ACC112 (cell line): ENCODE measurements around the gene SORCS2.

Experiments used
- H2AFZ ChIP-seq: fragments of 200-600 bp; sonication (generic); one replicate; pipeline ENCODE4 v1.6.0; 2017; ENCODE audit warnings: antibody characterized with exemption, low read length; ENCODE audit not compliant: unreplicated experiment
- H3K27ac ChIP-seq: fragments of 200-600 bp; sonication (generic); 2 replicates; pipeline ENCODE4 v1.5.1; 2014; ENCODE audit warnings: low read depth, mild to moderate bottlenecking, antibody characterized with exemption, low read length, moderate library complexity
- H3K27me3 ChIP-seq: fragments of 200-600 bp; sonication (generic); 2 replicates; pipeline ENCODE4 v1.6.1; 2014; ENCODE audit warnings: mild to moderate bottlenecking, antibody characterized with exemption, low read length, moderate library complexity, mixed read lengths; ENCODE audit not compliant: insufficient read depth
- H3K36me3 ChIP-seq: fragments of 200-600 bp; sonication (generic); 2 replicates; pipeline ENCODE4 v1.6.1; 2016; ENCODE audit warnings: mild to moderate bottlenecking, antibody characterized with exemption, low read length, moderate library complexity, mixed read lengths; ENCODE audit not compliant: insufficient read depth
- H3K4me1 ChIP-seq: fragments of 200-600 bp; sonication (generic); one replicate; pipeline ENCODE4 v1.6.1; 2016; ENCODE audit warnings: low read length, mixed read lengths; ENCODE audit not compliant: insufficient read depth, unreplicated experiment, control insufficient read depth
- H3K4me3 ChIP-seq: fragments of 200-600 bp; sonication (generic); 2 replicates; pipeline ENCODE4 v1.5.1; 2014; ENCODE audit warnings: mild to moderate bottlenecking, low read depth, low read length
- H3K79me2 ChIP-seq: fragments of 200-600 bp; sonication (generic); one replicate; pipeline ENCODE4 v1.6.0; 2016; ENCODE audit warnings: low read length; ENCODE audit not compliant: control insufficient read depth, unreplicated experiment, insufficient read depth

The SORCS2 gene

GRCh38 chr4:7708238-7708637, 515.9 kb downstream of the SORCS2 start:
- H3K4me3 ChIP-seq = no peak overlapping the region
- H3K79me2 ChIP-seq = no peaks in the 10 kb centered on the region
- no peak overlapping the region for H2AFZ ChIP-seq
- H3K27ac ChIP-seq = no peak overlapping the region
- no peaks in the 10 kb centered on the region for H3K4me1 ChIP-seq
- no peaks in the 10 kb centered on the region for H3K27me3 ChIP-seq
- no peaks in the 10 kb centered on the region for H3K36me3 ChIP-seq

DNA sequence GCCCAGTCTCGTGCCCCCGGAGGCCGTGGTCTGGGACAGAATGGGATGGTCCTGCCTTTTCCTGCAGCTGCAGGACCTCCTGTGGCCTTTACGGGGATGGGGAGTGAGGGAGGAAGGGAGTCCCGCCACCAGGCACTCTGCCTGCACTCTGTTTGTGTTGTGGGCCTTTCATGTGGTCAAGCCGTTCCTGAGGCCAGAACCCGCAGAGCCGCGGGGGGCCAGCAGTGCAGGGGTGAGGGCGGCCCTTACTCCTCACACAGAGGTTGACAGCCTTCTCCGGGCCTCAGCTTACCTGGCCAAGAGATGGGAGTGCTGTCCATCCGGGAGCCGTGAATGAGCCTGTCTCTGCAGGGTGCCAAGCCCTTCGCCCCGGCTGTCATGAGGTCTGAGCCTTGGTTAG, 516.6 kb downstream of the SORCS2 start:
- no peaks in the 10 kb centered on the region for H3K27me3 ChIP-seq
- H3K4me3 ChIP-seq = no peak overlapping the region
- no peaks in the 10 kb centered on the region for H3K4me1 ChIP-seq
- no peaks in the 10 kb centered on the region for H3K79me2 ChIP-seq
- no peaks in the 10 kb centered on the region for H3K36me3 ChIP-seq
- no peak overlapping the region for H2AFZ ChIP-seq
- no peak overlapping the region for H3K27ac ChIP-seq

DNA sequence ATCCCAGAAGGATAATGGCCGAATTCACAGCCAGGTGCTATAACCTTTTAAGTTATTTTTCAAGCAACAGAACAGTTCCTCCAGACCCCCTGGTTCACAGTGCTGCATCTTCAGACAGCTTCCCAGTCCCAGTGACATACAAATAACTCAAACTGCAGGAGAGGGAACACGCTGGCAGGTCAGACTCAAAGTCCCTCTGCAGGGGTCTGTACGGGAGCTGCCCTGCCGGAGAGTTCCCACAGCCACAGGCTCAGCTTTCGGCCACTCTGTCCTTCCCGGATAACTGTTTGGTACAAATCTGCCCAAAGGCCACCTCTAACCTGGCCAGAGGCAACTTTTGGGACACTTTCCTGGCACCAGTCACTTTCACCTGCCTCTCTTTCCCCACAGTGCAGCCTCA, 517.1 kb downstream of the SORCS2 start:
- H3K27me3 ChIP-seq = no peaks in the 10 kb centered on the region
- no peaks in the 10 kb centered on the region for H3K4me1 ChIP-seq
- H3K27ac ChIP-seq = no peak overlapping the region
- H3K79me2 ChIP-seq = no peaks in the 10 kb centered on the region
- H3K36me3 ChIP-seq = no peaks in the 10 kb centered on the region
- no peak overlapping the region for H3K4me3 ChIP-seq
- no peak overlapping the region for H2AFZ ChIP-seq

DNA sequence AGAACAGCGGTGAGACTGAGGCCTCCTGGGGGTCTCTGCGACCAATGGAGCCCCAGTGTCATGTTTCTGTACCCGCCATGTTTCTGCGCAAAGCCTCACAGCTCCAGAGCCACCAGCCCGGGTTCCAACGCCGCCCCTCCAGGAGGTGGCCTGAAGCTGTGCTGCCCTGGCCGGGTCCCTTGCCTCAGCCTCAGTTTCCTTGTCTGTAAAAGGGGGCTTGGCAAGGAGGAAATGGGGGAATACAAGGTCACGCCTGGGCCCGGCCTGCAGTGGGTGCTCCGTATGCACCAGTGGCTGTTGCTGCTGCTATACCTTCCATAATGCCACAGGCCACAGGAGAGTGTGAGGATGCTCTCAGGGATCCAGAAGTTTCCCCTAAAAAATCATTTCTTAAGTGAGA, 517.8 kb downstream of the SORCS2 start:
- no peaks in the 10 kb centered on the region for H3K4me1 ChIP-seq
- H3K4me3 ChIP-seq = no peak overlapping the region
- no peaks in the 10 kb centered on the region for H3K27me3 ChIP-seq
- no peaks in the 10 kb centered on the region for H3K36me3 ChIP-seq
- no peaks in the 10 kb centered on the region for H3K79me2 ChIP-seq
- H3K27ac ChIP-seq = no peak overlapping the region
- H2AFZ ChIP-seq = no peak overlapping the region

- Histone ChIP-seq H3K27me3 (no peaks in the 10 kb centered on the region), H3K36me3 (no peaks in the 10 kb centered on the region), H3K27ac (no peak overlapping the region), H3K4me3 (no peak overlapping the region), H3K79me2 (no peaks in the 10 kb centered on the region), H3K4me1 (no peaks in the 10 kb centered on the region), H2AFZ (no peak overlapping the region)
Measured at GRCh38 chr4:7710576-7711306, 518.4 kb downstream of the SORCS2 start.

DNA sequence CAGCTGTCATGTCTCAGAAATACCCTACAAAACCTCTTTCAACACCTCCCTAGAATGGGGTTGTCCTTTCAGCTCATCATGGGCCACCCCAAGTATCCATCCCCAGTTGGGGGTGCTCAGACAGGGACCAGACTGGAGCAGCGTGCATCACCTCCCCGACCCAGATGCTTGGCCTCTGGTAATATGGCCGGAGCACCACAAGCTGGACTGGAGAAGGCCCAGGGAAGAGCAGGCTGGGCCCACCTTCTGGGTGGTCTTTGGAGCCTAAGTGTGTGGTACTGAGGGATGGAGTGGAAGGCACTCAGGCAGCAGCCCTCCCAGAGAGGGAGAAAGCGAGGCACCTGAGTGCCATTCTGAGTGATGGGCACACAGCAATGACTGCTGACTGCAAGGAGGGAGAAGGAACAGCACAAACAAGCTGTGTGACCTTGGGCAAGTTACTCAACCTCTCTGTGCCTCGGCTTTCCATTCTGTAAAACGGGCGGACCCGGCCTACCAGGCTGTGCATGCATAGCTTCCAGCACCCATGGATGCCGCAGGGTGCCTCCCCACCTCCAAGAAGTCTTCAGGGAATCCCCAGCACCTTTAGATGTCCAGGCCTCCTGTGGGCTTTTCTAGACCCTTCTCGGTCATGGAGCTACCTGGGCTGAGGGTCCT, 519.1 kb downstream of the SORCS2 start:
- Histone ChIP-seq H3K27ac (no peak overlapping the region), H3K27me3 (no peaks in the 10 kb centered on the region)

DNA sequence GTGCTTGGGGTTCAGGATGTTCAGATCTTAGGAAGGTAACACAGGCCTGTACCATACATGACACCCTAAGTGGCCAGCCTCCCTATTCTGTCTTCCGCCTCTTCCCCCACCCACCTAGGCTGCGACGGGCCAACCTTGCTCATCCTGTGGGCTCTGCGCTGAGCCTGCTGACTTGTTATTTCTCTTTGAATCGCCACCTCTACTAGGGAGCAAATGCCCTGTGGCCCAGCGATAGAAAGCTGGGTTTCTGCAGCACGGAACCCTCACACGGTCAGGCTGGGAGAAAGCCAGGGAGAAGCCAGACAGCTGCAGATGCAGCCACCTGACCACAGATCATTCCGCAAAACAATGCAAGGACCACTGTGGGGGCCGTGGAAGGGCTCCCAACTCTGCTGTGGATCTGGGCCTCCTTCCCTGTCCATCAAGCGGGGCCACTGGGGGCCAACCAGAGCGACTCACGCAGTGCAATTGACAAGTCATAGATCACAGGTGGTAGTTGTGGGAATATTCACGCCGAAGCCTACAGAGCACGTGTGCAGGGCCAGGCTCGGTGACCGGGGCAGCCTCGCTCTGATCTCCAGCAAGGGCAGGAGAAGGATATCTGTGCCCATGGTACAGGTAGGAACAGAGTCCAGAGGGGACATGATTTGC, 519.8 kb downstream of the SORCS2 start:
- no peak overlapping the region for H3K27ac ChIP-seq
- no peaks in the 10 kb centered on the region for H3K79me2 ChIP-seq

More for the DNA sequence above, 519.1 kb downstream of the SORCS2 start:
- Histone ChIP-seq H2AFZ (no peak overlapping the region), H3K4me1 (no peaks in the 10 kb centered on the region), H3K36me3 (no peaks in the 10 kb centered on the region), H3K79me2 (no peaks in the 10 kb centered on the region), H3K4me3 (no peak overlapping the region)

GRCh38 chr4:7713757-7714156, 521.4 kb downstream of the SORCS2 start:
- no peak overlapping the region for H3K27ac ChIP-seq
- peaks cover 3% of the 10 kb centered on the region for H3K27me3 ChIP-seq
- H3K79me2 ChIP-seq = no peaks in the 10 kb centered on the region
- no peak overlapping the region for H3K4me3 ChIP-seq
- H3K36me3 ChIP-seq = no peaks in the 10 kb centered on the region
- no peak overlapping the region for H2AFZ ChIP-seq
- no peaks in the 10 kb centered on the region for H3K4me1 ChIP-seq

More for the DNA sequence above, 519.8 kb downstream of the SORCS2 start:
- Histone ChIP-seq H3K4me3 (no peak overlapping the region), H3K27me3 (no peaks in the 10 kb centered on the region; the same call in 1 of the 2 replicates), H2AFZ (no peak overlapping the region), H3K36me3 (no peaks in the 10 kb centered on the region), H3K4me1 (no peaks in the 10 kb centered on the region)

- Histone ChIP-seq H3K4me1 (no peaks in the 10 kb centered on the region), H3K36me3 (no peaks in the 10 kb centered on the region), H2AFZ (no peak overlapping the region), H3K27ac (no peak overlapping the region), H3K79me2 (no peaks in the 10 kb centered on the region), H3K27me3 (peaks cover 3% of the 10 kb centered on the region), H3K4me3 (no peak overlapping the region)
Measured at GRCh38 chr4:7714176-7714575, 521.8 kb downstream of the SORCS2 start.

GRCh38 chr4:7714738-7715137, 522.4 kb downstream of the SORCS2 start:
- Histone ChIP-seq H3K4me1 (no peaks in the 10 kb centered on the region), H2AFZ (no peak overlapping the region), H3K79me2 (no peaks in the 10 kb centered on the region), H3K36me3 (no peaks in the 10 kb centered on the region), H3K27me3 (peaks cover 3% of the 10 kb centered on the region), H3K27ac (no peak overlapping the region), H3K4me3 (no peak overlapping the region)
